ENCODE results near the gene CLBA1. TPM values are rescaled to one million over a fixed set of nuclear protein-coding genes. Genes with fewer than 3 reads are reported as not detected.

The CLBA1 gene
- total and polyA plus RNA-seq, 2 experiments from 2014 or later = 1.6 to 1.8 TPM

DNA sequence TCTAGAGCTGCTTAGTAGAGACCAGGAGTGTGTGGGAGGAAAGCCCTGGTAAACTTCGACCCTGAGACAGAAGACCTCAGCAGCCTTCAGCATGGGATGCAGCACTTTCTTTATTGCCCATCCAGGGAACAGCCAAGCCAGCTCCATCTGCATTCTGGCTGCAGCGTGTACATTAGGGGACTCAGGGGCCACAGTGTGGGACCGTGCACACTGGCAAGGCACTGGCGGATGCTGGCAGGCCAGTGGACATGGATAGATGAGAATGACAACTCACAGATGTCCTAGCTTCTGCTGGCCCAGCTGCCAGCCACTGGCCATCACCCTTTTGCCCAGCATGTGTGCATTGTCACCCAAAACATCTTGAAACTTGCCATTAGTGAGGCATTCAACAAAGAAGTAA is 48.4 kb upstream of the CLBA1 start (continued):
- TF ChIP-seq, protein P1, sequence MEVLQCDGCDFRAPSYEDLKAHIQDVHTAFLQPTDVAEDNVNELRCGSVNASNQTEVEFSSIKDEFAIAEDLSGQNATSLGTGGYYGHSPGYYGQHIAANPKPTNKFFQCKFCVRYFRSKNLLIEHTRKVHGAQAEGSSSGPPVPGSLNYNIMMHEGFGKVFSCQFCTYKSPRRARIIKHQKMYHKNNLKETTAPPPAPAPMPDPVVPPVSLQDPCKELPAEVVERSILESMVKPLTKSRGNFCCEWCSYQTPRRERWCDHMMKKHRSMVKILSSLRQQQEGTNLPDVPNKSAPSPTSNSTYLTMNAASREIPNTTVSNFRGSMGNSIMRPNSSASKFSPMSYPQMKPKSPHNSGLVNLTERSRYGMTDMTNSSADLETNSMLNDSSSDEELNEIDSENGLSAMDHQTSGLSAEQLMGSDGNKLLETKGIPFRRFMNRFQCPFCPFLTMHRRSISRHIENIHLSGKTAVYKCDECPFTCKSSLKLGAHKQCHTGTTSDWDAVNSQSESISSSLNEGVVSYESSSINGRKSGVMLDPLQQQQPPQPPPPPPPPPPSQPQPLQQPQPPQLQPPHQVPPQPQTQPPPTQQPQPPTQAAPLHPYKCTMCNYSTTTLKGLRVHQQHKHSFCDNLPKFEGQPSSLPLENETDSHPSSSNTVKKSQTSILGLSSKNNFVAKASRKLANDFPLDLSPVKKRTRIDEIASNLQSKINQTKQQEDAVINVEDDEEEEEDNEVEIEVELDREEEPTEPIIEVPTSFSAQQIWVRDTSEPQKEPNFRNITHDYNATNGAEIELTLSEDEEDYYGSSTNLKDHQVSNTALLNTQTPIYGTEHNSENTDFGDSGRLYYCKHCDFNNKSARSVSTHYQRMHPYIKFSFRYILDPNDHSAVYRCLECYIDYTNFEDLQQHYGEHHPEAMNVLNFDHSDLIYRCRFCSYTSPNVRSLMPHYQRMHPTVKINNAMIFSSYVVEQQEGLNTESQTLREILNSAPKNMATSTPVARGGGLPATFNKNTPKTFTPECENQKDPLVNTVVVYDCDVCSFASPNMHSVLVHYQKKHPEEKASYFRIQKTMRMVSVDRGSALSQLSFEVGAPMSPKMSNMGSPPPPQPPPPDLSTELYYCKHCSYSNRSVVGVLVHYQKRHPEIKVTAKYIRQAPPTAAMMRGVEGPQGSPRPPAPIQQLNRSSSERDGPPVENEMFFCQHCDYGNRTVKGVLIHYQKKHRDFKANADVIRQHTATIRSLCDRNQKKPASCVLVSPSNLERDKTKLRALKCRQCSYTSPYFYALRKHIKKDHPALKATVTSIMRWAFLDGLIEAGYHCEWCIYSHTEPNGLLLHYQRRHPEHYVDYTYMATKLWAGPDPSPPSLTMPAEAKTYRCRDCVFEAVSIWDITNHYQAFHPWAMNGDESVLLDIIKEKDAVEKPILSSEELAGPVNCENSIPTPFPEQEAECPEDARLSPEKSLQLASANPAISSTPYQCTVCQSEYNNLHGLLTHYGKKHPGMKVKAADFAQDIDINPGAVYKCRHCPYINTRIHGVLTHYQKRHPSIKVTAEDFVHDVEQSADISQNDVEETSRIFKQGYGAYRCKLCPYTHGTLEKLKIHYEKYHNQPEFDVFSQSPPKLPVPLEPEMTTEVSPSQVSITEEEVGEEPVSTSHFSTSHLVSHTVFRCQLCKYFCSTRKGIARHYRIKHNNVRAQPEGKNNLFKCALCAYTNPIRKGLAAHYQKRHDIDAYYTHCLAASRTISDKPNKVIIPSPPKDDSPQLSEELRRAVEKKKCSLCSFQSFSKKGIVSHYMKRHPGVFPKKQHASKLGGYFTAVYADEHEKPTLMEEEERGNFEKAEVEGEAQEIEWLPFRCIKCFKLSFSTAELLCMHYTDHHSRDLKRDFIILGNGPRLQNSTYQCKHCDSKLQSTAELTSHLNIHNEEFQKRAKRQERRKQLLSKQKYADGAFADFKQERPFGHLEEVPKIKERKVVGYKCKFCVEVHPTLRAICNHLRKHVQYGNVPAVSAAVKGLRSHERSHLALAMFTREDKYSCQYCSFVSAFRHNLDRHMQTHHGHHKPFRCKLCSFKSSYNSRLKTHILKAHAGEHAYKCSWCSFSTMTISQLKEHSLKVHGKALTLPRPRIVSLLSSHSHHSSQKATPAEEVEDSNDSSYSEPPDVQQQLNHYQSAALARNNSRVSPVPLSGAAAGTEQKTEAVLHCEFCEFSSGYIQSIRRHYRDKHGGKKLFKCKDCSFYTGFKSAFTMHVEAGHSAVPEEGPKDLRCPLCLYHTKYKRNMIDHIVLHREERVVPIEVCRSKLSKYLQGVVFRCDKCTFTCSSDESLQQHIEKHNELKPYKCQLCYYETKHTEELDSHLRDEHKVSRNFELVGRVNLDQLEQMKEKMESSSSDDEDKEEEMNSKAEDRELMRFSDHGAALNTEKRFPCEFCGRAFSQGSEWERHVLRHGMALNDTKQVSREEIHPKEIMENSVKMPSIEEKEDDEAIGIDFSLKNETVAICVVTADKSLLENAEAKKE (CRISPR knock-in tag; IDR thresholded peaks at IDR 0.05) = no peak
- TF ChIP-seq JUNB (IDR thresholded peaks at IDR 0.05; ENCODE audit: unreplicated experiment) (no peak), CREB1 (CRISPR knock-in tag; IDR thresholded peaks at IDR 0.05; ENCODE audit: low read depth) (no peak), ZNF114 (CRISPR knock-in tag; IDR thresholded peaks at IDR 0.05) (no peak), STAT1 (IDR thresholded peaks at IDR 0.05; ENCODE audit: unreplicated experiment) (no peak), EZH2phosphoT487 (IDR thresholded peaks at IDR 0.05; ENCODE audit: unreplicated experiment) (no peak)
- TF ChIP-seq, protein P2, sequence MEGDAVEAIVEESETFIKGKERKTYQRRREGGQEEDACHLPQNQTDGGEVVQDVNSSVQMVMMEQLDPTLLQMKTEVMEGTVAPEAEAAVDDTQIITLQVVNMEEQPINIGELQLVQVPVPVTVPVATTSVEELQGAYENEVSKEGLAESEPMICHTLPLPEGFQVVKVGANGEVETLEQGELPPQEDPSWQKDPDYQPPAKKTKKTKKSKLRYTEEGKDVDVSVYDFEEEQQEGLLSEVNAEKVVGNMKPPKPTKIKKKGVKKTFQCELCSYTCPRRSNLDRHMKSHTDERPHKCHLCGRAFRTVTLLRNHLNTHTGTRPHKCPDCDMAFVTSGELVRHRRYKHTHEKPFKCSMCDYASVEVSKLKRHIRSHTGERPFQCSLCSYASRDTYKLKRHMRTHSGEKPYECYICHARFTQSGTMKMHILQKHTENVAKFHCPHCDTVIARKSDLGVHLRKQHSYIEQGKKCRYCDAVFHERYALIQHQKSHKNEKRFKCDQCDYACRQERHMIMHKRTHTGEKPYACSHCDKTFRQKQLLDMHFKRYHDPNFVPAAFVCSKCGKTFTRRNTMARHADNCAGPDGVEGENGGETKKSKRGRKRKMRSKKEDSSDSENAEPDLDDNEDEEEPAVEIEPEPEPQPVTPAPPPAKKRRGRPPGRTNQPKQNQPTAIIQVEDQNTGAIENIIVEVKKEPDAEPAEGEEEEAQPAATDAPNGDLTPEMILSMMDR (conservative IDR thresholded peaks at IDR 0.05; ENCODE audit: low read depth in 2 of 2) = no peak

DNA sequence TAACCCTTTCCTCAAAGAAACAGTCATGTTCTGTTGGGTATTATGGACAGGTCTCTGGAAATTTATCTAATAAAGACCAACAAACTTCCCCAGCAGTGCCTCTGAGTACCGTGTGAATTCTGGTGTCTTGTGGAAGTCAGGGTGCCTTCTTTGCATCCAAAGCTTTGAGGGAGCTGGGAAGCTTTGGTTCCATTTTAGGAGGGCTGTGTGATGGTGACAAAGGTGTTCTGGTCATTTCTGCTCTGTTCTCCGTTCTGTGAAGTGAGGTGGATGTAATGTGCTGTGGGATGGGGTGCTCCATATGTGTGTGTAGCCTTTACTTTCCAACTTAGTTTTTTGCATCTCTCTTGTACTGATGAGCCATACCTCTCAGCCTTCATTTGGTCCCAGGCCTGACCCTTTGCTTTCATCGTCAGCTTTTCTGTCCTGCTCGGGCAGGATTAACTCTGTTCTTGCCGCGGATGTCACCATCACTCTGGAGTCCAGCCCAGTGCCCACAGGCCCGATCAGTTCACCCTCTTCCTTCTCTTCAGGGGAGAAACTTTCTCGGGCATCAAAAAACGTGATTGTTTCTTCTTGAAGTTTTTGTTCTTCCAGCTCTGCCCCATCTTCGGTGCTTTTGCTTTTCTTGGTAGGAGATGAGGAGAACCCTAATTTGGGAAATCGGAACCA is 47.8 kb upstream of the CLBA1 start:
- Histone ChIP-seq H3K4me3 (no peak overlapping the region), H3K27me3 (ENCODE audit: insufficient read depth) (peaks cover 48% of the 10 kb centered on the region), H3K27ac (ENCODE audit: low read depth) (no peak overlapping the region), H3K4me1 (ENCODE audit: insufficient read depth) (no peaks in the 10 kb centered on the region), H3K9me2 (ENCODE audit: insufficient read depth) (no peaks in the 10 kb centered on the region), H3K36me3 (ENCODE audit: insufficient read depth) (no peaks in the 10 kb centered on the region), H4K20me1 (replicated peaks; ENCODE audit: insufficient read depth) (no peaks in the 10 kb centered on the region), H3F3A (replicated peaks; ENCODE audit: low read depth) (no peaks in the 10 kb centered on the region), H3K4me2 (no peak overlapping the region), H3K79me2 (replicated peaks; ENCODE audit: insufficient read depth) (no peaks in the 10 kb centered on the region), H2AFZ (no peak overlapping the region)
- H3K4me3 Mint-ChIP-seq = no peak overlapping the region
- H3K27me3 Mint-ChIP-seq (ENCODE audit: insufficient read depth, low read depth, poor library complexity) = peaks cover 45% of the 10 kb centered on the region
- peaks cover 3% of the 10 kb centered on the region; the same call in 1 of the 3 replicates for H3K36me3 Mint-ChIP-seq (ENCODE audit: low read depth)
- no peak for DNase-seq (ENCODE audit: low spot score)
- ATAC-seq = no peak
- no peaks in the 10 kb centered on the region; the same call in 2 of the 3 replicates for H3K4me1 Mint-ChIP-seq
- peaks cover 7% of the 10 kb centered on the region; the same call in 1 of the 3 replicates for H3K9me3 Mint-ChIP-seq
- H3K27ac Mint-ChIP-seq = no peak overlapping the region
- TF ChIP-seq, protein P3, sequence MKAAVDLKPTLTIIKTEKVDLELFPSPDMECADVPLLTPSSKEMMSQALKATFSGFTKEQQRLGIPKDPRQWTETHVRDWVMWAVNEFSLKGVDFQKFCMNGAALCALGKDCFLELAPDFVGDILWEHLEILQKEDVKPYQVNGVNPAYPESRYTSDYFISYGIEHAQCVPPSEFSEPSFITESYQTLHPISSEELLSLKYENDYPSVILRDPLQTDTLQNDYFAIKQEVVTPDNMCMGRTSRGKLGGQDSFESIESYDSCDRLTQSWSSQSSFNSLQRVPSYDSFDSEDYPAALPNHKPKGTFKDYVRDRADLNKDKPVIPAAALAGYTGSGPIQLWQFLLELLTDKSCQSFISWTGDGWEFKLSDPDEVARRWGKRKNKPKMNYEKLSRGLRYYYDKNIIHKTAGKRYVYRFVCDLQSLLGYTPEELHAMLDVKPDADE (IDR thresholded peaks at IDR 0.05) = no peak
- no peak for TF ChIP-seq ZNF331 (CRISPR knock-in tag; IDR thresholded peaks at IDR 0.05; ENCODE audit: low read depth)
- TF ChIP-seq EZH2 (IDR thresholded peaks at IDR 0.05; ENCODE audit: low read depth, unreplicated experiment) = no peak
- TF ChIP-seq POLR2AphosphoS5 (IDR thresholded peaks at IDR 0.05; ENCODE audit: low read depth) = no peak
- TF ChIP-seq JUNB (IDR thresholded peaks at IDR 0.05; ENCODE audit: unreplicated experiment) = no peak
- TF ChIP-seq STAT1 (IDR thresholded peaks at IDR 0.05; ENCODE audit: unreplicated experiment) = no peak
- no peak for TF ChIP-seq CREB1 (CRISPR knock-in tag; IDR thresholded peaks at IDR 0.05; ENCODE audit: low read depth)
- TF ChIP-seq NANOG (IDR thresholded peaks at IDR 0.05; ENCODE audit: borderline replicate concordance) = no peak

All from GM23338 (cell line).